DND-41 (cell line): ENCODE results near the gene DDX24.

Experiments used
- ATAC-seq: fragments of 200-7000 bp; cut with Tn5 transposase; 3 replicates; pipeline ENCODE4 v1.9.1; 2021; ENCODE audit warnings: low read depth; ENCODE audit not compliant: insufficient read depth
- DNase-seq: peaks from one replicate; pipeline ENCODE4 v3.0.0-alpha.2; 2020
- H2AFZ ChIP-seq: 2 replicates; pipeline ENCODE4 v1.6.0; 2012; ENCODE audit warnings: low read depth, low read length
- H3K27ac ChIP-seq: 2 replicates; pipeline ENCODE4 v1.5.1; 2012; ENCODE audit warnings: low read length, inconsistent platforms
- H3K27me3 ChIP-seq: fragments of 200-600 bp; sonication (generic); 2 replicates; pipeline ENCODE4 v1.6.0; 2012; ENCODE audit warnings: low read length, mild to moderate bottlenecking, inconsistent platforms; ENCODE audit not compliant: insufficient read depth, poor library complexity
- H3K36me3 ChIP-seq: 2 replicates; pipeline ENCODE4 v1.5.1; 2012; ENCODE audit warnings: low read length, inconsistent platforms; ENCODE audit not compliant: insufficient read depth
- H3K4me1 ChIP-seq: 2 replicates; pipeline ENCODE4 v1.5.1; 2012; ENCODE audit warnings: mild to moderate bottlenecking, low read length; ENCODE audit not compliant: insufficient read depth
- H3K4me2 ChIP-seq: 2 replicates; pipeline ENCODE4 v1.6.0; 2012; ENCODE audit warnings: mild to moderate bottlenecking, moderate library complexity, low read length, inconsistent platforms; ENCODE audit not compliant: insufficient read depth
- H3K4me3 ChIP-seq, 2 experiments: fragments of 200-600 bp in 1 of 2; shearing (Covaris generic) in 1 of 2; 2 replicates each; pipeline ENCODE4 v1.5.1; 2012 to 2016; ENCODE audit warnings: inconsistent platforms in 2 of 2, low read length in 2 of 2, mild to moderate bottlenecking in 2 of 2, low read depth in 1 of 2, moderate library complexity in 1 of 2
- H3K79me2 ChIP-seq: 2 replicates; pipeline ENCODE4 v1.6.0; 2012; ENCODE audit warnings: low read length, inconsistent platforms; ENCODE audit not compliant: insufficient read depth
- H3K9ac ChIP-seq: 2 replicates; pipeline ENCODE4 v1.6.0; 2012; ENCODE audit warnings: low read depth, mild to moderate bottlenecking, inconsistent platforms, low read length, moderate library complexity
- H3K9me3 ChIP-seq: 2 replicates; pipeline ENCODE4 v1.5.1; 2012; ENCODE audit warnings: low read length, moderate library complexity, mild to moderate bottlenecking, inconsistent platforms; ENCODE audit not compliant: insufficient read depth, severe bottlenecking
- H4K20me1 ChIP-seq: 2 replicates; pipeline ENCODE4 v1.6.0; 2012; ENCODE audit warnings: low read length; ENCODE audit not compliant: insufficient read depth
- CTCF ChIP-seq: IDR thresholded peaks from 2 replicates; pipeline ENCODE4 v1.5.1; 2012; ENCODE audit warnings: borderline replicate concordance, low read length, moderate library complexity, mild to moderate bottlenecking; ENCODE audit not compliant: poor library complexity, severe bottlenecking; ENCODE audit errors: extremely low read depth
- EZH2 ChIP-seq: IDR thresholded peaks from 3 replicates; pipeline ENCODE4 v1.6.1; 2012; ENCODE audit warnings: borderline replicate concordance, low read depth, mild to moderate bottlenecking, moderate library complexity, low read length, inconsistent platforms; ENCODE audit not compliant: severe bottlenecking

DDX24 gene

GRCh38 chr14:94001501-94002396 is 79.3 kb downstream of the DDX24 start:
- Histone ChIP-seq H3K27ac (no peak overlapping the region), H3K36me3 (no peaks in the 10 kb centered on the region)
- ATAC-seq, result peak; percentile 91

GRCh38 chr14:94001016-94001415 is 80.0 kb downstream of the DDX24 start:
- no peaks in the 10 kb centered on the region for H3K36me3 ChIP-seq
- H3K4me1 ChIP-seq, result no peaks in the 10 kb centered on the region
- H3K4me3 ChIP-seq, result no peak overlapping the region
- H3K27ac ChIP-seq, result no peak overlapping the region
- 0 out of 2 replicates have a peak, but pooled peaks cover 14% of the 10 kb centered on the region for H4K20me1 ChIP-seq
- H3K9me3 ChIP-seq, result no peaks in the 10 kb centered on the region
- H3K27me3 ChIP-seq, result no peaks in the 10 kb centered on the region
- DNase-seq (no peak), ATAC-seq (no peak)
- no peak overlapping the region for H3K9ac ChIP-seq
- TF ChIP-seq EZH2, result no peak
- no peak overlapping the region for H3K4me2 ChIP-seq
- no peak overlapping the region for H2AFZ ChIP-seq
- no peaks in the 10 kb centered on the region for H3K79me2 ChIP-seq

More at GRCh38 chr14:94001501-94002396, 79.3 kb downstream of the DDX24 start:
- no peaks in the 10 kb centered on the region for H3K27me3 ChIP-seq
- H3K4me1 ChIP-seq, result no peaks in the 10 kb centered on the region
- no peak overlapping the region for H3K9ac ChIP-seq
- H4K20me1 ChIP-seq, result 0 out of 2 replicates have a peak, but pooled peaks cover 14% of the 10 kb centered on the region
- DNase-seq, result peak; percentile 42
- H3K79me2 ChIP-seq, result no peaks in the 10 kb centered on the region
- H2AFZ ChIP-seq, result no peak overlapping the region
- no peak overlapping the region for H3K4me3 ChIP-seq
- TF ChIP-seq EZH2, result no peak
- TF ChIP-seq CTCF, result peak; percentile 97
- H3K9me3 ChIP-seq, result no peaks in the 10 kb centered on the region
- H3K4me2 ChIP-seq, result no peak overlapping the region

GRCh38 chr14:94000267-94000666 is 80.7 kb downstream of the DDX24 start:
- H3K27me3 ChIP-seq, result peaks cover under 1% of the 10 kb centered on the region
- no peaks in the 10 kb centered on the region for H3K9me3 ChIP-seq
- no peak overlapping the region for H3K9ac ChIP-seq
- no peaks in the 10 kb centered on the region for H3K4me1 ChIP-seq
- DNase-seq (no peak), ATAC-seq (no peak)
- no peaks in the 10 kb centered on the region for H3K79me2 ChIP-seq
- TF ChIP-seq EZH2 (no peak), CTCF (no peak)
- no peaks in the 10 kb centered on the region for H3K36me3 ChIP-seq
- 0 out of 2 replicates have a peak, but pooled peaks cover 14% of the 10 kb centered on the region for H4K20me1 ChIP-seq
- no peak overlapping the region for H3K4me3 ChIP-seq
- no peak overlapping the region for H3K4me2 ChIP-seq
- H3K27ac ChIP-seq, result no peak overlapping the region
- no peak overlapping the region for H2AFZ ChIP-seq

GRCh38 chr14:93999573-93999972 is 81.4 kb downstream of the DDX24 start:
- Histone ChIP-seq H2AFZ (no peak overlapping the region), H3K27me3 (peaks cover 4% of the 10 kb centered on the region), H3K79me2 (no peaks in the 10 kb centered on the region), H4K20me1 (0 out of 2 replicates have a peak, but pooled peaks cover 14% of the 10 kb centered on the region), H3K36me3 (no peaks in the 10 kb centered on the region), H3K9me3 (no peaks in the 10 kb centered on the region), H3K4me3 (no peak overlapping the region), H3K27ac (no peak overlapping the region), H3K4me2 (no peak overlapping the region), H3K9ac (no peak overlapping the region), H3K4me1 (no peaks in the 10 kb centered on the region)
- ATAC-seq (no peak), DNase-seq (no peak)
- TF ChIP-seq CTCF (no peak), EZH2 (no peak)
